NCI-H2171 treated with DMSO at 0.1 percent for 48 hours (cell line): ENCODE data around the gene PDZD8.
"Not testable (repeated sequence)": the region's sequence is repeated elsewhere in the genome, so short reads cannot be mapped to it uniquely, and the experiment has no call there.

Experiments used
- DNase-seq: peaks from one replicate; lab custom pipeline; 2025; lab: John Stamatoyannopoulos, UW

The PDZD8 gene

DNA sequence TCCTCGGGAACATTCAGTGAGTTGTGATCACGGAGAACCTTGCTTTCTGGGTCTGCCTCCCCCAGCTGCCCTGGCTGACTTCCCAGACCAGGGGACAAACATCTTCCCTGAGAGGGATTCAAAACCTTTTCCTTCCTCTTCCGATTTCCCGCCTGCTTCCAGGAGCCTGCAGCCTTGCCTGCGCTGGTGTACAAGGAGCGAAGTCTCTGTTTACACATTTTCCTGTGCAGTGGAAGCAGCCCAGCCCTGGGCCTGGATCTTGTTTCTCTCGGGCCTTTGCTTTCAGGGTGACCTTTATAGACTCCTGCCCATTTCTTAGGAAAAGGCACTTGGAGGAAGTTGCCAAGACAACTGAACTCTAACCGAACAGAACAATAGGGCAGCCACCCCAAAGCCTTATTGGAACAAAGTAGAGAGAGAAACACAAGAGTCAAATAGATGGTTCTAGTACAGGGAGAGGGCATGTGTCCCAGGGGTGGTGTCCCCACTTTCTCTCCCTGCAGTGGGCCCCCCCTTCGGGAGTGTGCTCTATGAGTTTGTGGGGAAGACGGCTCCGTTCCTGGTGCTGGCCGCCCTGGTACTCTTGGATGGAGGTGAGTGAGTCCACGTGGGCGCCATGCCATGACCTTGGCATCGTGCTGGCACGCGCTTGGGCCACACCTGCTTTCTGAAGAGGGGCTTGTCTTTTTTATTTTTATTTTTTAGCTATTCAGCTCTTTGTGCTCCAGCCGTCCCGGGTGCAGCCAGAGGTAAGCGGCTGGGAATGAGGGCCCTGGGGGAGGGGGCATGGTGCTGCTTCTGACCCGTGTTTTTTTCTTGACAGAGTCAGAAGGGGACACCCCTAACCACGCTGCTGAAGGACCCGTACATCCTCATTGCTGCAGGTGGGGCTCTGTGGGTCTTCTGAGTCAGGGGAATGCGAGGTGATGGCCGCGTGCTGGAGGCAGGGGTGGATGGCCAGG is 120.2 kb downstream of the PDZD8 start:
- DNase-seq, result no peak

DNA sequence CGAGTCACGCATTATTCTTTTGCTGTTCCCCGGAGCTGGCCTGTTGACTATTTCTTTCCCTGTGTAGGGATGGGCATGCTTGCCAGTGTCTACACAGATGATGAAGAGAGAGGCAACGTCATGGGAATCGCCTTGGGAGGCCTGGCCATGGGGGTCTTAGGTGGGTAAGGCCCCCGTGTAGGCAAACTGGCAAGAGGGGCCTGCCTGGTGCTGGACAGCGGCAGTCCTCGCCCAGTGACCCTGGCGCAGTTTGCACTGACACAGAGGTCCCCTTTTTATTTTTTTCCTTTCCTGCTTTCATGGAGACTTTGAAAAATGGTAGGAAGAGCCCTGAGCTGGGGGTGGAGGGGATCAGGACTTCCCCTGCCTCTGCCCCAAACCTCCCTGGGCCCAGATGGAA is 120.9 kb downstream of the PDZD8 start:
- no peak for DNase-seq

DNA sequence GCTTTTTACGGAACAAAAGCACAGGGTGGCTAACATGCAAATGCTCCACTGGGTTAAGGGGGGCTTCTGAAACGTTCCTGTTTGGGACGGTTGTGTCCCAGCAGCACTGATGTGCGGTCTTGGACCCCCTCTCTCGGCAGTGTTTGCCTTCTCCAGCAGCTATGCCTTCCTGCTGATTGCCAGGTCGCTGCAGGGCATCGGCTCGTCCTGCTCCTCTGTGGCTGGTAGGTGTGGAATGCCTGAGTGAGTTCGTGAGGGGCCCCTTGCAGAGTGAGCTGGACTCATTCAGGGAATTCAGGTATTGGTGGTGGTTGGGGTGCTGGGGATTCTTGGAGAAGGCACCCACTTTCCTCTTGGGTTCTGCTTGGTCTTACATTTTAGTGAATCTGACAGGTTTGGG is 121.3 kb downstream of the PDZD8 start:
- DNase-seq, result no peak

DNA sequence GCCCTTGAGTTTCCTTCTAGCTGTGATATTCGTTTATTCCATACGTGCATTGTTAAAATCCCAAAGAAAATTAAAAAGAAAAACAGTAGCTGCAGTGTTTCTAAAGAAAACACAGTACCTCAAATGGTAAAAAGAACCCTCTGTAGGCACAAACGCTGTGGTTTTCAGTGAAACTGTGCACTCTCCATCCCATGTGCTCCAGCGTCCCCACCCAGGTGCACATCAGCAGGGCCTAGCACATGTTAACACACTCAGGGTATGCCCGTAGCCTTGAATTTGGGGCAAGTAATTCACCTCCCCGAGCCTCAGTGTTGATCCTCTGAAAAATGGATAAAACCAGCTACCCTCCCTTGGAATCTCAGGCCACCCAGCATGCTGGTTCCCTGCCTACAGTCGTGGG is 124.8 kb downstream of the PDZD8 start:
- DNase-seq, result no peak

DNA sequence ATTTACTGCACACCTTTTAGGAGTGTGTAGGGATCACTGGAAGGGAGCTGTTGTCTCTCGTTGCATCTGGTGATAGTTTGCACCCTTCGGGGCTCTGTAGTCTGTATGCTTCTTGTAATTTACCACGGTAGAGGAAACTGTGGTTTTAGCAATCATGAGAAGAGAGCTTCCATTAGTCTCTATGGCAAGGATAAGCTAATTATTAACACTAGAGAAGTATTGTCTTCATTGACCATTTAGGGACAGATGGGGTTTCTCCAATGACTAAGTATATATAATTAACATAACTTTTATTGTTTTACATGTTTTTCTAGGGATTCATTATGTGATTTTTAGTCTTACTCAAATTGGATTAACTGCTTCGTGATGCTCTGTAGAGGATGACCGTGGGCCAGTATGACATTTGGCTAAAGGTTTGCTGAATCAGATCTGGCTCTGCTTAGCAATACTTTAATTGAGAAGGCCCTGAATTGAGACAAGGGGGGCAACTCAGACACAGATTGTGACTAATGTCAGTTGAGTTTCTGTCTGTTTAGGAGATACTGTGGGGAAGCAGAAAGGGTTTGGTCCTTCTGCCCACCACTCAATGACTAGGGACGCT is 125.6 kb downstream of the PDZD8 start:
- no peak for DNase-seq

DNA sequence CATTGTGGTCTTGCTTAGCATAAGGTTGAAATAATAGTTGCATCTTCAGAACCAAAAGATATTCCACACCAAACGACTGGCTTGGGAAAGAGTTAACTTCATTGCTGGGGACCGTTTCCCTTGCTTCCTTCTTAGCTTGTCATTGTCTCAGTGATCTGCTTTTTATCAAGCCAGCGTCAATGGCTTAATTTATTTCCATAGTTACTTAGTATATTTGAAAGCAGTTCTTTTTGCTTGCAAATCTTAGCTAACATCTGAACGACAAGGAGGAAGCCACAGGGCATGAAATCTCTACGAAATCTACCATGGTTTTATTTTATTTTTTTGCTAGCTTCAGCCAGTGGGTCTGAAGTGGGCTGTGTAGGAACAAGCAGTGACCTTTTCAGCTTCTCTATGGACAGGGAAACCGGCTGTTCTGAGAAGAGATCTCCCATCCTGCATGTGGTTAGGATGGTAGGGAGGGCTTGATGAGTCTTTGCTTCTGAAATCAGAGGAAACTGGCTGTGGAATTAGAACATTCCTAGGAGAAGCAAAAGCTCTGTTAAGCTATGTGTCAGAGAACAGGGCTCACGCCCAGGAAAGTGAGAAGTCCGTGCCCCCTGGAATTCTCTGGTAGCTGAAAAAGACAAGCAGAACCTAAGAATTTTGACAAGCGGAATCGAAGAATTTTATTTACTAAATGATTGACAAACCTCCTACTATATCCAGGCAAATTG is 126.3 kb downstream of the PDZD8 start:
- DNase-seq, result no peak

DNA sequence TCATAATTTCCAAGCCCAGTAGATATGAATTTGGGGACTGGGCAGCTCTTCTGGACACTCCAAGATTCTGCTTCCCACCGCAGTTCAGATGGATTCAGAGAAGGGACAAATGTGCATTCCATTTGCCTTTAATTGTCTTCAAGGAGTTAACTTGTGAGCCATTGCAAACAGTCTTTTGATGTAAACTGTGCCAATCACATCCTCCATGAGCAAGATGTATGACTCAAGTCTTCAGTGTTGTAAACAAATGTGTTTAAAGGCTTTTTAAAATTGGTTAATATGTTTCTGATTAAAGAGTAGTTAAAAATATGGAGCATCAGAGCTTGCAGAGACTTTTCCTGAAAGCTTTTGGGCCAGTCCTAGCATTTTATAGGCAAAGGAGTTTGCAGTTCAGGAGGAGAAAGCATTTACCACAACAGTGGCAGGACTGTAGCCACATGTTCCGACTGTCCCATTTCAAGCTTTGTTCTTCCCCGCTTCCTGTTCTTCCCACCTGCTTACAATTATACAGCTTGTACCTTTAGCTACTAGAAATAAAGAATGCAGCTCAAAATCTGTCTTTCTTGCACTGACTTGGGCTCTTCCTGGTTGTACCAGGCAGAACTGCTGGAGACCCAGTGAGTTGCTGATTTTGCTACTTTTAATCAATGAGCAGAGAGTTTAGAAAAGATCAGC is 128.1 kb downstream of the PDZD8 start:
- DNase-seq, result no peak

DNA sequence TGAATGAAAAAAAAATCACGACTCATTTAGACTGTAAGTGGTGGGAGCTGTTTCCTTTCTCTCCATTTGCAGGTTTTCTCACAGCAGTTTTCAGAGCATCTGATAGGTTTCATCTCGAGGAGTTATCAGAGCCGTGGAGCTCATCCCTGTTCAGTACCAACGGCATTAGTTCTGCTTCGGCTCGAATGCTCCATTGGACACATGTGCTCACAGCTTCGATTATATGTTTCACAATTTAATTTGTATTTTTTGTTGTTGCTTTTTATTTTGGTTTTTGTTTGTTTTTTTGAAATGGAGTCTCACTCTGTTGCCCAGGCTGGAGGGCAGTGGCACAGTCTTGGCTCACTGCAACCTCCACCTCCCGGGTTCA is 132.8 kb downstream of the PDZD8 start:
- DNase-seq, result no peak

DNA sequence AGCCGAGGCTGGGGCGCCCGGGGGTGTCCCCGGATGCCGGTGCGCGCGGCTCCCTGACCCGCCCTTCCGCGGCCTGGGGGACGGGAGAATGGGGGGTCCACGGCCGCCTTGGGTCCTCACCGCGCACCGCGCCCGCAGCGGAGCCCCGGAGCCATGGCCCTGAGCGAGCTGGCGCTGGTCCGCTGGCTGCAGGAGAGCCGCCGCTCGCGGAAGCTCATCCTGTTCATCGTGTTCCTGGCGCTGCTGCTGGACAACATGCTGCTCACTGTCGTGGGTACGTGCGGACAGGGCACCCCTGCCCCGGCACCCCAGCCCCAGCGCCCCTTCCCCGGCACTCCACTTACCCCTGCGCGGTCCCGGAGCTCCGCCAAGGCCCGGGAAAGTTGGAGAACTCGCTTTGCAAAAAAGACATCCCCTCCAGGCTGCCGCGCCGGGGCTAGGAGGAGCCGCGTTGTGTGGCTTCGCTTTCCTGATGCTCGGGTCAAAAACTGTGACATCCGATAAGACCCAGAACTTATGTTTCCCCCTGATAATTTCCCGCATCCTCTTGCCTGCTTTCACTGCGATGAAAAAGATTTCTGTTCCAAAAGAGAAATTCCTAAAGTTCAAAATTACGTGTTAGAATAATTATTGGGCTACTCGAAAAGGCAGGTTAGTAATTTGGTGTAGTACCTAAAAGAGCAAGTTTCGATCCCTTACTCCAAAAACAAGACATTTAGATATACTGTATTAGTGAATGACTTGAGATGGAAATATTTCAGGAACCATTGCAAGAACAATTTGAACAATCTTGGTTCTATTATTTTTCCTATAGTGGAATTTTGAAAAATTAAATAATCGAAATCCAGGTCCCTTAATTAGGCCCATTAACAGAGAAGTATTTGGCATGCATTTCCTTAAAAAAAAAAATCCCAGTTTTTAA is 133.4 kb downstream of the PDZD8 start:
- DNase-seq, result peak; percentile 3

DNA sequence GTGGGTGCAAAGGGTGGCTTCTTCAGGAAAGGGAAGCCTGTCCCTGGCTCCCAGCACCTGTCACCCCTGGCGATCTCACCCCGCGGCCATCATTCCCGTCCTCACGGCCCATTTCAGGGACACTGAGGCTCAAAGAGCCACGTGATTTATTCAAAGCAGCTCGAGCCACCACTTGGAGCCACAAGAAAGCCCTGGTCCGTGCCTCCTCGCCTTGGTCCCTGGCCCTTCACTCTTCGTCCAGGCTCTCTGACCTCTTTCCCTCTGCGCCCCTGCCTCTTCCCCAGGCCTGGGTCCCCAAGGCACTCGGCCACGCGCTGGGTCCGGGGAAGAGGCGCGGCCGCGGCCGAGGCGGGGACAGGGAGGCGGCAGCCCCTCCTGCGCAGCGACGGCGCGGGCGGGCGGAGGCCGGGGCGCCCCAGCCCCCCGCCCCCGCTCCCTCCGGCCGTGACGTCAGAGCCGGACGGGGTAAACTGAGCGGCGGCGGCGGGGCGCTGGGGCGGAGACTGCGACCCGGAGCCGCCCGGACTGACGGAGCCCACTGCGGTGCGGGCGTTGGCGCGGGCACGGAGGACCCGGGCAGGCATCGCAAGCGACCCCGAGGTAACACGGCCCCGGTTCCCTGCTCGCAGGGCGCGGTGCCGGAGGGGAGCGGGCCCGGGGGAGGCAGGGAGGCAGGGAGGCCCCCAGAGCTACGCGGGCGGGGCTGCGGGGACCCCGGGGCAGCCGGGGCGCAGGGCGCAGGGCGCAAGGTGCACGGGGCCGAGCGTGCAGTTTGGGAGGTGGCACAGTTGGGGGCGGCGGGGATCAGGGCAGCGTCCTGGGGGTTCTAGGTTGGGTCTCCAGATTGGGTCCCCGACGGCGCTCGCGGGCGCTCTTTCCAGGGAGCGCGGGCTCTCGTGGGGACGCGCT is 134.4 kb downstream of the PDZD8 start, which contains the start of gene SLC18A2:
Gene SLC18A2 (plus strand): TSS at position 494 of the 909 bp plus-strand sequence. CDS start 580 bp downstream, outside the sequence.
- DNase-seq, result no peak

DNA sequence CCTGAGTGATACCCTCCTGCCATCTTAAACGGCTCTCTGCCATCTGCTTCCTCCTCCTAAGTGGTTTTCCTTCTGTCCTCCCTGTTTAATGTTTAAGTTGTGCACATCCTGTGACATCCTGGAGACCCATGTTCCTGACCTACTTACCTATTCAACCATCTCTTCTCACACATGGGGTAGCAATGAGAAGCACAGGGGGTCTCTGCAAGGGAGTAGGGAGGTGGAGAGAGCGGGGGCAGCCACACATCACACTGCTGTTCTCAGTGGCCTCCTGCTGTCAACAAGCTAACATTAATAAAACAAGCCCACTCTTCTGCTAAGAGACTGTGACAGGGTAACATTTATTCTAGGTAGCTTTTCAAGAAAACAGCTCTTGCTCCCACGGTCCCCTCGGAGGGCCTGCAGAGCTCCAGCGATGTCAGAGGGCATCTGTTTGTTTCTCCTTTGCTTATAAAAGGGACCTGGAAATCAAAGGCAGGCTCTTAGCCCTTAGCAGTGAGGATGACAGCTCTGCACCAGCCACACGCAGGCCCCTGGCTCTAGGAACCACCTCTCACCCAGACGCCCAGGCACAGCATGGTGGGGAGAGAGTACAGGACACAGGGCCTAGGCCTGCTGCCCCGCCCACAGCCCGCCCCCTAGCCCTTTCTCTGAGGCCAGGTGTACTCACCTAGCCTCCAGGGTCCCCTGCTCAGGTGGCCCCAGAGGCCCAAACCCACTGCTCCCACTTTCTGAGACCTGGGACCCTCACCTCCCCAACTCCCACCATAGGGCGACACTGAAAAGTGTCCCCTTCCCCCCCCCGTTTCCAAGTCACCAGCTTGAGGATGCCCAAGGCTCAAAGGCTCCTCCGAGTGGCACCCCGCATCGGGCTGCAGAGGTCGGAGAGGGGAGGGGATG is 135.3 kb downstream of the PDZD8 start:
- DNase-seq, result peak; percentile 45

DNA sequence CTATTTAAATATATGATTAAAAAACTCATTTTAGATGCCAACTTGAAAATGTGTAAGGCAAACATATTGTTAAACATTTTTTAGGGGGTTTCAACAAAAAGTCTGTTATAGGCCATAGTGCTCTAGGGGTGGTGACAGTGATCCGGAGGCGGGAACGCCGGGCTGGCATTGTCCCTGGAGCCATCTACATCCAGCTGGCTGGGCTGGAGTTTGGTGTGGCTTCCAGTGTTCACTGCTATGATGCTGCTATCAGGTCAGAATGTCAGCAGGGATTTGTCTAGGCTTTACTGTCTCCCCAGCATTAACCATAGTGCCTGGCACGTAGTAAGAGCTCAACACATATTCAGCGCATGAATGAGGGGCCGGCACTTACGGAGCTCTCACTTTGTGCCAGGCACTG is 136.2 kb downstream of the PDZD8 start:
- no peak for DNase-seq

DNA sequence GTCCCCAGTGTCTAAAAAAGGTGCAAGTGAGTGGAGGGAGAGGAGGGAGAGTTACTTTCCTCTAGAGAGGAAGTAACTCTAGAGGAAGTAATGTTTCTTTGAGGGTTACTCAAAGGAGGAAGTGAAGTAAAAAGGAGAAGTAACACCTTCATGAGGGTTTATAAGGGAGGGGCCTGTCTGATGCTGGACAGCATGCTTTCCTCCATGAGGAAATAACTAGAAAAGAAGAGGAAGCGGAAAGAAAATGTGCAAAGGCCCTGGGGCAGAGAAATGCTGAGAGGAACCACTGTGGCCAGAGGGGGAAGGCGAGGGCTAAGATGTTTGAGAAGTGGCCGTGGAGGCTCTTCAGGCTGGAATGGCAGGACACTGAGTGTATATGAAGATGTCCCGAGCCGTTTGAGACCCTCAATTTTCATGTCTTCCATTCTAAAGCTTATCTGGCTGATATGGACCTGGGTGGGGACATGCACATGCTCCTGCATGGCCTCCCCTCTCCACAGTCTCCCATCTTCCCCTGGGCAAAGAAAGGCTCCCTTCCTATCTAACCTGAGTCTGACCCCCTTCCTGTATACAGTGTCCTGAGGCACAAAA is 137.7 kb downstream of the PDZD8 start:
- DNase-seq, result no peak

DNA sequence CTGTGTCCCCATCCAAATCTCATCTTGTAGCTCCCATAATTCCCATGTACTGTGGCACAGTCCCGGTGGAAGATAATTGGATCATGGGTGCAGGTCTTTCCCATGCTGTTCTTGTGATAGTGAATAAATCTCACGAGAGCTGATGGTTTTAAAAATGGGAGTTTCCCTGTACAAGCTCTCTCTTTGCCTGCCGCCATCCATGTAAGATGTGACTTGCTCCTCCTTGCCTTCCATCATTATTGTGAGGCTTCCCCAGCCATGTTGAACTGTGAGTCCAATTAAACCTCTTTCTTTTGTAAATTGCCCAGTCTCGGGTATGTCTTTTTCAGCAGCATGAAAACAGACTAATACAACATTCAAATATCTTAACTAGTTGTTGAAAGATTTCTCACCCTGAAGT is 145.1 kb downstream of the PDZD8 start:
- DNase-seq, result not testable (repeated sequence)

DNA sequence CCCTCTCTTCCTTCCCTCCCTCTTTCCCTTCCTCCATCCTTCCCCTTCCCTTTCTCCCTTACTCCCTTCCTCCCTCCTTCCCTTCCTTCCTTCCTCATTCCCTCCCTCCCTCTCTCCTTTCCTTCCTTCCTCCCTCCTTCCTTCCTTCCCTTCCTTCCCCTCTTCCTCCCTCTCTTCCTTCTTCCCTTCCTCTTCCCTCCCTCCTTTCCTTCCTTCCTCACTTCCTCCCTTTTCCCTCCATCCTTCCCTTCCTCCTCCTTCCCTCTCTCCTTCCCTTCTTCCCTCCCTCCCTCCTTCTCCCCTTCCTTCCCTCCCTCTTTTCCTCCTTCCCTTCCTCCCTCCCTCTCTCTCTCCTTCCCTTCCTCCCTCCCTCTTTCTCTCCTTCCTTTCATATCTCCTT is 147.0 kb downstream of the PDZD8 start:
- DNase-seq, result no peak
